IMR-90 (cell line): ENCODE results near the gene IGF2BP3. TPM values are rescaled to one million over a fixed set of nuclear protein-coding genes. Genes with fewer than 3 reads are reported as not detected.

Experiments used
- ATAC-seq: fragments of 200-7000 bp; cut with Tn5 transposase; 2 replicates; pipeline ENCODE4 v1.9.1; 2020; ENCODE audit warnings: low read depth, mild to moderate bottlenecking, moderate library complexity
- BruUV-seq: library from RNA; stranded (reverse); fragments of 400-500 nt; replicated peaks from 2 replicates; lab custom pipeline; 2021; lab: Mats Ljungman, UMichigan
- CTCF ChIA-PET: fragments of 300-600 bp; formaldehyde crosslinking; extraction: SDS; loops from one replicate; lab custom pipeline; 2021; ENCODE audit warnings: antibody characterized with exemption; lab: Yijun Ruan, JAX
- POLR2A ChIA-PET: fragments of 300-600 bp; sonication (Branson Sonifier 250); formaldehyde crosslinking; loops from one replicate; lab custom pipeline; 2022; ENCODE audit warnings: antibody characterized with exemption; ENCODE audit not compliant: unreplicated experiment; lab: Charles Lee
- DNase-seq: peaks from one replicate; pipeline ENCODE4 v3.0.0; 2013
- H2AFZ ChIP-seq: replicated peaks from 2 replicates; pipeline ENCODE3; 2013; ENCODE audit warnings: low read length, mild to moderate bottlenecking; ENCODE audit not compliant: poor library complexity
- H2AK5ac ChIP-seq: 2 replicates; pipeline ENCODE4 v1.6.1; 2013; ENCODE audit warnings: low read depth, low read length, inconsistent platforms
- H2AK9ac ChIP-seq: replicated peaks from 2 replicates; pipeline ENCODE3; 2013; ENCODE audit warnings: mild to moderate bottlenecking, low read depth, low read length, moderate library complexity; ENCODE audit not compliant: poor library complexity
- H2BK120ac ChIP-seq: 2 replicates; pipeline ENCODE4 v1.6.1; 2013; ENCODE audit warnings: low read depth, low read length, inconsistent platforms
- H2BK15ac ChIP-seq: 3 replicates; pipeline ENCODE4 v1.6.1; 2013; ENCODE audit warnings: low read depth, low read length, inconsistent platforms
- H2BK20ac ChIP-seq: 2 replicates; pipeline ENCODE4 v1.6.1; 2013; ENCODE audit warnings: low read depth, mild to moderate bottlenecking, inconsistent platforms, low read length, moderate library complexity
- H2BK5ac ChIP-seq: 2 replicates; pipeline ENCODE4 v1.6.1; 2013; ENCODE audit warnings: mild to moderate bottlenecking, low read depth, low read length, inconsistent platforms; ENCODE audit not compliant: poor library complexity, severe bottlenecking
- H3K14ac ChIP-seq: replicated peaks from 2 replicates; pipeline ENCODE4 v1.6.1; 2013; ENCODE audit warnings: low read depth, low read length, inconsistent platforms
- H3K18ac ChIP-seq: 2 replicates; pipeline ENCODE4 v1.6.1; 2013; ENCODE audit warnings: low read depth, low read length, control low read depth
- H3K23ac ChIP-seq: 2 replicates; pipeline ENCODE4 v1.6.1; 2013; ENCODE audit warnings: low read depth, low read length, inconsistent platforms
- H3K27ac ChIP-seq: 2 replicates; pipeline ENCODE4 v1.5.1; 2013; ENCODE audit warnings: mild to moderate bottlenecking, control low read depth, low read length; ENCODE audit not compliant: insufficient read depth
- H3K27me3 ChIP-seq: 2 replicates; pipeline ENCODE4 v1.6.1; 2013; ENCODE audit warnings: low read length; ENCODE audit not compliant: control insufficient read depth, insufficient read depth
- H3K36me3 ChIP-seq: 2 replicates; pipeline ENCODE4 v1.6.1; 2013; ENCODE audit warnings: low read length, mixed read lengths; ENCODE audit not compliant: control insufficient read depth, insufficient read depth
- H3K4ac ChIP-seq: 2 replicates; pipeline ENCODE4 v1.6.1; 2013; ENCODE audit warnings: low read depth, low read length, inconsistent platforms
- H3K4me1 ChIP-seq: 2 replicates; pipeline ENCODE4 v1.6.1; 2013; ENCODE audit warnings: low read length, mixed read lengths; ENCODE audit not compliant: control insufficient read depth, insufficient read depth
- H3K4me2 ChIP-seq: 2 replicates; pipeline ENCODE4 v1.6.1; 2013; ENCODE audit warnings: low read depth, mild to moderate bottlenecking, control low read depth, low read length, moderate library complexity
- H3K4me3 ChIP-seq: 2 replicates; pipeline ENCODE4 v1.5.1; 2013; ENCODE audit warnings: low read depth, mild to moderate bottlenecking, control low read depth, low read length, moderate library complexity; ENCODE audit not compliant: insufficient read depth
- H3K56ac ChIP-seq: 2 replicates; pipeline ENCODE4 v1.6.1; 2013; ENCODE audit warnings: low read length, inconsistent platforms; ENCODE audit not compliant: insufficient read depth; ENCODE audit errors: extremely low read depth
- H3K79me1 ChIP-seq, 2 experiments: 2 replicates each; pipeline ENCODE4 v1.6.1; 2013; ENCODE audit warnings: low read length in 2 of 2, inconsistent platforms in 1 of 2, low read depth in 1 of 2
- H3K9ac ChIP-seq: 2 replicates; pipeline ENCODE4 v1.6.1; 2013; ENCODE audit warnings: low read depth, low read length, control low read depth
- H3K9me1 ChIP-seq: 2 replicates; pipeline ENCODE4 v1.6.1; 2013; ENCODE audit warnings: low read length, inconsistent platforms; ENCODE audit not compliant: insufficient read depth
- H3K9me3 ChIP-seq: 2 replicates; pipeline ENCODE4 v1.6.1; 2013; ENCODE audit warnings: low read length; ENCODE audit not compliant: control insufficient read depth, insufficient read depth
- H4K20me1 ChIP-seq: 2 replicates; pipeline ENCODE4 v1.6.1; 2013; ENCODE audit warnings: low read length, inconsistent platforms; ENCODE audit not compliant: insufficient read depth
- H4K5ac ChIP-seq: 2 replicates; pipeline ENCODE4 v1.6.1; 2013; ENCODE audit warnings: mild to moderate bottlenecking, low read depth, low read length, control low read depth
- H4K8ac ChIP-seq, 2 experiments: 2 replicates each; pipeline ENCODE4 v1.6.1; 2013; ENCODE audit warnings: low read depth in 2 of 2, low read length in 2 of 2, control low read depth in 1 of 2, inconsistent platforms in 1 of 2
- H4K91ac ChIP-seq: 2 replicates; pipeline ENCODE4 v1.6.1; 2013; ENCODE audit warnings: low read depth, low read length, inconsistent platforms; ENCODE audit not compliant: insufficient read depth
- BHLHE40 ChIP-seq: fragments of 150-350 bp; IDR thresholded peaks from 2 replicates; pipeline ENCODE4 v1.6.1; 2016; ENCODE audit warnings: mild to moderate bottlenecking, low read depth, low read length
- CEBPB ChIP-seq: IDR thresholded peaks from 2 replicates; pipeline ENCODE4 v1.6.1; 2012; ENCODE audit warnings: low read depth, low read length, improper control_type of control experiment
- CHD1 ChIP-seq: IDR thresholded peaks from 2 replicates; pipeline ENCODE4 v1.6.1; 2012; ENCODE audit warnings: low read depth, low read length, improper control_type of control experiment
- FOS ChIP-seq: fragments of 150-350 bp; IDR thresholded peaks from 2 replicates; pipeline ENCODE4 v1.6.1; 2016; ENCODE audit warnings: low read depth, low read length
- MAFK ChIP-seq: IDR thresholded peaks from 2 replicates; pipeline ENCODE4 v1.6.1; 2012; ENCODE audit warnings: low read depth, low read length, improper control_type of control experiment
- MAZ ChIP-seq: IDR thresholded peaks from 2 replicates; pipeline ENCODE4 v1.6.1; 2012; ENCODE audit warnings: low read depth, mild to moderate bottlenecking, low read length, improper control_type of control experiment, moderate library complexity, borderline replicate concordance
- NFE2L2 ChIP-seq: fragments of 150-350 bp; IDR thresholded peaks from 2 replicates; pipeline ENCODE4 v1.6.1; 2016; ENCODE audit warnings: low read depth, mild to moderate bottlenecking, low read length
- RAD21 ChIP-seq: IDR thresholded peaks from 2 replicates; pipeline ENCODE4 v1.6.1; 2012; ENCODE audit warnings: low read length, improper control_type of control experiment
- RCOR1 ChIP-seq: IDR thresholded peaks from 2 replicates; pipeline ENCODE4 v1.6.1; 2012; ENCODE audit warnings: mild to moderate bottlenecking, low read length, improper control_type of control experiment; ENCODE audit not compliant: insufficient replicate concordance
- RFX5 ChIP-seq: IDR thresholded peaks from 2 replicates; pipeline ENCODE4 v1.8.0; 2012; ENCODE audit warnings: low read depth, mild to moderate bottlenecking, low read length, moderate library complexity
- SMC3 ChIP-seq: fragments of 150-350 bp; IDR thresholded peaks from 2 replicates; pipeline ENCODE4 v1.6.1; 2016; ENCODE audit warnings: low read depth, mild to moderate bottlenecking, antibody characterized with exemption, low read length, moderate library complexity
- WGBS, 2 experiments: methylation state at CpG; one replicate each; pipeline versions ENCODE4 v1.1.5 to v1.1.7; 2013; ENCODE audit warnings: missing lambda C conversion rate in 2 of 2; ENCODE audit not compliant: insufficient read length in 1 of 2; ENCODE audit errors: extremely low coverage in 2 of 2; 5-methylcytosine and 5-hydroxymethylcytosine counted together
- dilution Hi-C: fragments of 300-500 bp; cut with HindIII; formaldehyde crosslinking; loops from one replicate; pipeline ENCODE4 v1.14.3; 2018; ENCODE audit warnings: low sequenced_read_pairs; ENCODE audit not compliant: unreplicated experiment
- in situ Hi-C: fragments of 300-500 bp; cut with MboI; formaldehyde crosslinking; loops from 3 replicates; pipeline ENCODE4 v1.14.3; 2019; ENCODE audit warnings: low sequenced_read_pairs, inconsistent platforms, mixed read lengths
- intact Hi-C: fragments of 100-400 bp; cut with micrococcal nuclease; formaldehyde crosslinking; loops from 2 replicates; pipeline ENCODE4 v1.10.0; 2022
- polyA plus RNA-seq, 3 experiments: library from polyadenylated mRNA; depleted of rRNA; stranded (reverse); fragments of >200 nt; gene quantifications; 2 replicates each; pipeline ENCODE4 v1.2.3, GENCODE V29; 2012; ENCODE audit warnings: low replicate concordance in 1 of 3
- total RNA-seq: library from RNA; depleted of rRNA; stranded (reverse); fragments of >200 nt; gene quantifications from 2 replicates; pipeline ENCODE4 v1.2.3, GENCODE V29; 2012
- TF ChIP-seq, protein P1 (sequence below): fragments of 150-350 bp; IDR thresholded peaks from 2 replicates; pipeline ENCODE4 v1.6.1; 2017; ENCODE audit warnings: mild to moderate bottlenecking, antibody characterized with exemption, low read length, low read depth
- TF ChIP-seq, protein P2 (sequence below): conservative IDR thresholded peaks from 2 replicates; pipeline ENCODE4 v1.5.1; 2012; ENCODE audit warnings: mild to moderate bottlenecking, low read depth, low read length, improper control_type of control experiment
- TF ChIP-seq, protein P3 (sequence below): fragments of 150-350 bp; IDR thresholded peaks from 2 replicates; pipeline ENCODE4 v1.6.1; 2016; ENCODE audit warnings: low read depth, mild to moderate bottlenecking, low read length, moderate library complexity, borderline replicate concordance

IGF2BP3 gene
- total and polyA plus RNA-seq, 2 of the 4 experiments (the other 2 are of a cell fraction): 50.9 to 59.3 TPM

DNA sequence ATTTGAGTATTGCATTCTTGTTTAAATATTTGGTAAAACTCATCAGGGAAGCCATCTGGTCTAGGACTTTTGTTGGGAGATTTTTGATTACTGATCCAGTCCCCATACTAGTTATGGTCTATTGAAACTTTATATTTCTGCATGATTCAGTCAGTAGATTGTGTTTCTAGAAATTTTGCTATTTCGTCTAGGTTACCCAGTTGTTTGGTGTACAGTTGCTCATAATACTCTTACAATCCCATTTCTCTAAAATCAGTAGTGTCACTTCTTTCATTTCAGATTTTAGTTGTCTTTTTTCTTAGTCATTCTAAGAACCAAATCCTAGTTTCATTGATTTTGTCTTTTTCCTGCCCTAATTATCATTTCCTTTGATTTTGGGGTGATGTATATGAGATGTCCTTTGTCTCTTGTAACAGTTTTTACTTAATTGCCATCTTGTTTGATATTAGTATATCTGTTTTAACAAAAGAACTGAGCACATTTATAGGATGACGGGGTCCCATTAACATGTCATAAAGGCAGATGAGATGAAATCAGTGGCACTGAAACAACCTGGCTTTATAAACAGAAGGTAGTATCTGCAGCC, 163.3 kb downstream of the IGF2BP3 start:
- dilution Hi-C loops: no loop called here
- CTCF ChIA-PET: no interaction called here

More for the DNA sequence above, 163.3 kb downstream of the IGF2BP3 start:
- H2BK20ac ChIP-seq: no peak overlapping the region
- H2AK9ac ChIP-seq: no peak overlapping the region
- H3K9me1 ChIP-seq: no peaks in the 10 kb centered on the region; the same call in 1 of the 2 replicates
- no peak overlapping the region for H2AFZ ChIP-seq
- BruUV-seq: no TSS peak
- no peak overlapping the region for H2AK5ac ChIP-seq
- no peak overlapping the region for H3K27ac ChIP-seq
- TF ChIP-seq CEBPB: no peak
- no peak for TF ChIP-seq RCOR1
- TF ChIP-seq MAZ: no peak
- TF ChIP-seq BHLHE40: no peak
- TF ChIP-seq, protein P1, sequence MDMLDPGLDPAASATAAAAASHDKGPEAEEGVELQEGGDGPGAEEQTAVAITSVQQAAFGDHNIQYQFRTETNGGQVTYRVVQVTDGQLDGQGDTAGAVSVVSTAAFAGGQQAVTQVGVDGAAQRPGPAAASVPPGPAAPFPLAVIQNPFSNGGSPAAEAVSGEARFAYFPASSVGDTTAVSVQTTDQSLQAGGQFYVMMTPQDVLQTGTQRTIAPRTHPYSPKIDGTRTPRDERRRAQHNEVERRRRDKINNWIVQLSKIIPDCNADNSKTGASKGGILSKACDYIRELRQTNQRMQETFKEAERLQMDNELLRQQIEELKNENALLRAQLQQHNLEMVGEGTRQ: no peak
- TF ChIP-seq MAFK: no peak
- TF ChIP-seq RAD21: no peak
- TF ChIP-seq, protein P2, sequence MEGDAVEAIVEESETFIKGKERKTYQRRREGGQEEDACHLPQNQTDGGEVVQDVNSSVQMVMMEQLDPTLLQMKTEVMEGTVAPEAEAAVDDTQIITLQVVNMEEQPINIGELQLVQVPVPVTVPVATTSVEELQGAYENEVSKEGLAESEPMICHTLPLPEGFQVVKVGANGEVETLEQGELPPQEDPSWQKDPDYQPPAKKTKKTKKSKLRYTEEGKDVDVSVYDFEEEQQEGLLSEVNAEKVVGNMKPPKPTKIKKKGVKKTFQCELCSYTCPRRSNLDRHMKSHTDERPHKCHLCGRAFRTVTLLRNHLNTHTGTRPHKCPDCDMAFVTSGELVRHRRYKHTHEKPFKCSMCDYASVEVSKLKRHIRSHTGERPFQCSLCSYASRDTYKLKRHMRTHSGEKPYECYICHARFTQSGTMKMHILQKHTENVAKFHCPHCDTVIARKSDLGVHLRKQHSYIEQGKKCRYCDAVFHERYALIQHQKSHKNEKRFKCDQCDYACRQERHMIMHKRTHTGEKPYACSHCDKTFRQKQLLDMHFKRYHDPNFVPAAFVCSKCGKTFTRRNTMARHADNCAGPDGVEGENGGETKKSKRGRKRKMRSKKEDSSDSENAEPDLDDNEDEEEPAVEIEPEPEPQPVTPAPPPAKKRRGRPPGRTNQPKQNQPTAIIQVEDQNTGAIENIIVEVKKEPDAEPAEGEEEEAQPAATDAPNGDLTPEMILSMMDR: no peak
- no peak for TF ChIP-seq FOS
- TF ChIP-seq SMC3: no peak
- TF ChIP-seq RFX5: no peak
- TF ChIP-seq, protein P3, sequence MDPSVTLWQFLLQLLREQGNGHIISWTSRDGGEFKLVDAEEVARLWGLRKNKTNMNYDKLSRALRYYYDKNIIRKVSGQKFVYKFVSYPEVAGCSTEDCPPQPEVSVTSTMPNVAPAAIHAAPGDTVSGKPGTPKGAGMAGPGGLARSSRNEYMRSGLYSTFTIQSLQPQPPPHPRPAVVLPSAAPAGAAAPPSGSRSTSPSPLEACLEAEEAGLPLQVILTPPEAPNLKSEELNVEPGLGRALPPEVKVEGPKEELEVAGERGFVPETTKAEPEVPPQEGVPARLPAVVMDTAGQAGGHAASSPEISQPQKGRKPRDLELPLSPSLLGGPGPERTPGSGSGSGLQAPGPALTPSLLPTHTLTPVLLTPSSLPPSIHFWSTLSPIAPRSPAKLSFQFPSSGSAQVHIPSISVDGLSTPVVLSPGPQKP: no peak
- no peak for TF ChIP-seq NFE2L2
- TF ChIP-seq CHD1: no peak
- H2BK5ac ChIP-seq: no peak overlapping the region
- no peak overlapping the region for H2BK15ac ChIP-seq
- H3K9me3 ChIP-seq: no peaks in the 10 kb centered on the region
- H3K4me2 ChIP-seq: no peak overlapping the region
- WGBS, 2 experiments: 100% methylated on average over 1 of the region's 2 CpGs; no CpG with 5 or more reads in 1 of the 2 experiments
- H3K27me3 ChIP-seq: no peaks in the 10 kb centered on the region
- ATAC-seq (no peak), DNase-seq (no peak)
- H3K36me3 ChIP-seq: peaks cover 20% of the 10 kb centered on the region
- POLR2A ChIA-PET: no interaction called here
- H2BK120ac ChIP-seq: no peak overlapping the region
- no peak overlapping the region for H4K5ac ChIP-seq
- no peak overlapping the region for H3K9ac ChIP-seq
- in situ Hi-C loops: no loop called here
- intact Hi-C loops: no loop called here
- H3K56ac ChIP-seq: no peak overlapping the region
- H3K23ac ChIP-seq: no peak overlapping the region
- H4K20me1 ChIP-seq: peaks cover 14% of the 10 kb centered on the region; the same call in 1 of the 2 replicates
- H3K18ac ChIP-seq: no peak overlapping the region
- no peak overlapping the region for H3K14ac ChIP-seq
- H3K4me3 ChIP-seq: no peak overlapping the region
- no peak overlapping the region for H3K4ac ChIP-seq
- H4K8ac ChIP-seq: no peak overlapping the region
- H3K79me1 ChIP-seq: peaks cover 21 to 45% of the 10 kb centered on the region in 2 experiments
- no peaks in the 10 kb centered on the region for H3K4me1 ChIP-seq
- no peak overlapping the region for H4K91ac ChIP-seq
